VCaP (cell line): ENCODE results near the gene MEIS3.

Experiments
- H3K27ac ChIP-seq: fragments of 450-650 bp; 2 replicates; pipeline ENCODE4 v1.5.1; 2017
- CTCF ChIP-seq: fragments of 450-650 bp; conservative IDR thresholded peaks from 2 replicates; pipeline ENCODE4 v1.5.1; 2017; ENCODE audit warnings: mild to moderate bottlenecking, moderate library complexity

Gene MEIS3

GRCh38 chr19:47419030-47419783, at the start of gene MEIS3:
MEIS3 (minus strand) TSS chr19:47419527; CDS start chr19:47419081, 446 bp downstream.
- H3K27ac ChIP-seq = no peak within 1 kb of the TSS; the same call in 1 of the 2 replicates
- no peak for TF ChIP-seq CTCF

- no peak overlapping the region for H3K27ac ChIP-seq
- no peak for TF ChIP-seq CTCF
Measured at GRCh38 chr19:47467914-47468313, 48.6 kb upstream of the MEIS3 start.

GRCh38 chr19:47465957-47466356, 46.6 kb upstream of the MEIS3 start:
- no peak overlapping the region for H3K27ac ChIP-seq
- TF ChIP-seq CTCF = no peak

GRCh38 chr19:47464675-47465419, 45.5 kb upstream of the MEIS3 start:
- TF ChIP-seq CTCF = no peak
- H3K27ac ChIP-seq = no peak overlapping the region

GRCh38 chr19:47461876-47462275, 42.5 kb upstream of the MEIS3 start:
- no peak for TF ChIP-seq CTCF
- no peak overlapping the region for H3K27ac ChIP-seq

- TF ChIP-seq CTCF = no peak
- no peak overlapping the region for H3K27ac ChIP-seq
Measured at GRCh38 chr19:47459477-47459876, 40.1 kb upstream of the MEIS3 start.

GRCh38 chr19:47458672-47459071, 39.3 kb upstream of the MEIS3 start:
- H3K27ac ChIP-seq = no peak overlapping the region
- TF ChIP-seq CTCF = no peak
